Dedifferentiated amniotic fluid mesenchymal stem cell (primary cell): ENCODE results near the gene ZNF420.

Source experiments
- DNase-seq: peaks from one replicate; pipeline ENCODE4 v3.0.0-alpha.2; 2016; ENCODE audit errors: extremely low spot score

ZNF420 gene

GRCh38 chr19:37148214-37148613, 70.0 kb downstream of the ZNF420 start:
- no peak for DNase-seq

- DNase-seq: no peak
Measured at GRCh38 chr19:37160153-37160552, 81.9 kb downstream of the ZNF420 start.

- DNase-seq: no peak
Measured at GRCh38 chr19:37165635-37166034, 87.4 kb downstream of the ZNF420 start.

GRCh38 chr19:37172368-37173366, 94.4 kb downstream of the ZNF420 start, which contains the start of gene ZNF585A:
Gene ZNF585A, minus strand, starts transcription at chr19:37172695. Its CDS starts 2,785 bp downstream, at chr19:37169910.
- peak; percentile 98 for DNase-seq
